Measurements from ENCODE around the gene ZCWPW2. TPM values are rescaled to one million over a fixed set of nuclear protein-coding genes. Genes with fewer than 3 reads are reported as not detected.

The ZCWPW2 gene
- total RNA-seq, result under 1 TPM; 0.27 to 0.28 TPM
- polyA plus RNA-seq (2013, experiment 1 of 2), result 0.30 TPM
- polyA plus RNA-seq (2013, experiment 2 of 2), result 0.59 TPM
- total RNA-seq, result 0.07 to 5.5 (median 1.3) reads per million in 172 experiments

DNA sequence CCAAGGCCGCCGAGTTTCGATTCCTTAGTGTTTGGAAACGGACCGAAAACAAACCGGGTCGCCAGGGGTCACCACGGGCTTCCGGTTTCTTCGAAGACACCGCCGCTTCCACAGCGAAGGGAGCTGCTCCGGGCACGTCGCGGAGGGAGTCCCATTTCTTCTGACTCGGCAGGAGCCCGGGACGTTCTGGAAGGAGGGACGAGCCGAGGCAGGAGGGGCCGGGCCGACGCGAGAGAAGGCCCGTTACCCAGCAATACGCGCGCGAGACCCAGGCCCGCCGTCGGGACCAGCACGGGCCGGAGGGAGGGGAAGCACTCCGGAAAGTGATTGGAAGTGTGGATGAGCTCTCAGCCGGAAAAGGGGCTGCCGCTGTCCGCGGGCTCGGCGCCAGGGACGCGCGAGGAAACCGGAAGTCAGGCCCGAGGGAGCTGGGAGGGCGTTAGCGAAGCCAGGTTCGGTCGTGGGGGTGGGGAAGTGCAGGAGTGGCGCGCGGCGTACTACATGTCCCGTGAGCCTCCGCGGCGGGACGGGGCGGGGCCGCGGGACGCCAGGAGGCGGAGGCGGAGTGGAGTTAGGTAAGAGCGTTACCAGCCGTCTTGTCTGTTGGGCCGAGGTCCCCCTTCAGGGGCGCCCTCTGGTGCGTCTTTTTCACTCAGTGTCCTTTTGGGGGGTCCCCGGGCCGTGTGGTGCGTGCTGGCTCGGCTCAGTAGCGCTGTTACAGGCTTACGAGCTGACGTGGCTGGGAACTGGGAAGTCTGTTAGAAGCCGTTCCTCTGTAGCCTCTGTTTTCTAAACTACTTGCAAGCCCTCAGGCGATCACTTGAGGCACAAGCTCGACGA, at the start of gene ZCWPW2, which contains the start of gene AZI2:
Gene ZCWPW2, plus strand, starts transcription at position 93 of the 840 bp plus-strand sequence. CDS start 64,348 bp downstream, outside the sequence.
Gene AZI2, minus strand, starts transcription at position 196 of the 840 bp plus-strand sequence. CDS start 8,207 bp downstream, outside the sequence.
- H3K36me3 Mint-ChIP-seq (ENCODE audit: low read depth), result peaks cover 51% of the 10 kb centered on the region
- no peaks in the 10 kb centered on the region for H3K27me3 Mint-ChIP-seq
- Histone ChIP-seq H3K36me3 (ENCODE audit: insufficient read depth, low read length) (peaks cover 2% of the 10 kb centered on the region), H3K27me3 (ENCODE audit: control insufficient read depth in 1 of 2, insufficient read depth in 2 of 2, low read length in 2 of 2) (no peaks in the 10 kb centered on the region), H3K4me3 (ENCODE audit: low read length) (peak within 1 kb of the TSS; percentile 96), H3K9me3 (ENCODE audit: control insufficient read depth in 1 of 2, insufficient read depth in 1 of 2, low read length in 2 of 2) (peaks cover 5 to 7% of the 10 kb centered on the region in 2 experiments), H3K27ac (ENCODE audit: low read depth in 1 of 2, low read length in 2 of 2) (peak within 1 kb of the TSS; percentile 91 to 99), H3K4me1 (ENCODE audit: insufficient read depth, low read length) (peaks cover 17% of the 10 kb centered on the region)
- peak within 1 kb of the TSS; percentile 99 for H3K27ac Mint-ChIP-seq
- DNase-seq, result peak; percentile 85 to 96 (median 90)
- peak; percentile 87 for ATAC-seq (ENCODE audit: poor library complexity)
- peak within 1 kb of the TSS; percentile 100 for H3K4me3 Mint-ChIP-seq
- POLR2A ChIA-PET, result interaction anchor here (0.6 to 2.8 kb wide), 19 partner anchors 8 to 867 kb away, joined by 3 to 28 read pairs (median 4); partner anchors contain the start of genes CMC1 and SLC4A7
- H3K4me1 Mint-ChIP-seq (ENCODE audit: low read depth), result peaks cover 55% of the 10 kb centered on the region
- CTCF ChIA-PET, result interaction anchor here (0.8 to 2.1 kb wide), 14 partner anchors 10 to 979 kb away, joined by 3 to 7 read pairs (median 3); partner anchors contain the start of genes CMC1 and NEK10
- peaks cover 2% of the 10 kb centered on the region for H3K9me3 Mint-ChIP-seq
- TF ChIP-seq, protein P1, sequence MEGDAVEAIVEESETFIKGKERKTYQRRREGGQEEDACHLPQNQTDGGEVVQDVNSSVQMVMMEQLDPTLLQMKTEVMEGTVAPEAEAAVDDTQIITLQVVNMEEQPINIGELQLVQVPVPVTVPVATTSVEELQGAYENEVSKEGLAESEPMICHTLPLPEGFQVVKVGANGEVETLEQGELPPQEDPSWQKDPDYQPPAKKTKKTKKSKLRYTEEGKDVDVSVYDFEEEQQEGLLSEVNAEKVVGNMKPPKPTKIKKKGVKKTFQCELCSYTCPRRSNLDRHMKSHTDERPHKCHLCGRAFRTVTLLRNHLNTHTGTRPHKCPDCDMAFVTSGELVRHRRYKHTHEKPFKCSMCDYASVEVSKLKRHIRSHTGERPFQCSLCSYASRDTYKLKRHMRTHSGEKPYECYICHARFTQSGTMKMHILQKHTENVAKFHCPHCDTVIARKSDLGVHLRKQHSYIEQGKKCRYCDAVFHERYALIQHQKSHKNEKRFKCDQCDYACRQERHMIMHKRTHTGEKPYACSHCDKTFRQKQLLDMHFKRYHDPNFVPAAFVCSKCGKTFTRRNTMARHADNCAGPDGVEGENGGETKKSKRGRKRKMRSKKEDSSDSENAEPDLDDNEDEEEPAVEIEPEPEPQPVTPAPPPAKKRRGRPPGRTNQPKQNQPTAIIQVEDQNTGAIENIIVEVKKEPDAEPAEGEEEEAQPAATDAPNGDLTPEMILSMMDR (IDR thresholded peaks at IDR 0.05), result peak; percentile 18
- intact Hi-C loops (cut with DNase I, micrococcal nuclease), result loop anchor here (2.0 to 10.0 kb wide), 4 partner anchors 108 to 984 kb away; partner anchors contain the start of genes SLC4A7 (in 2 of the 2), CMC1 (in 1 of the 2) and NEK10 (in 1 of the 2)

GRCh38 chr3:28299705-28300104, 48.8 kb upstream of the ZCWPW2 start:
- Mint-ChIP-seq H3K4me3 (no peak overlapping the region), H3K27me3 (no peaks in the 10 kb centered on the region), H3K9me3 (no peaks in the 10 kb centered on the region), H3K4me1 (ENCODE audit: low read depth) (peaks cover 15% of the 10 kb centered on the region), H3K36me3 (ENCODE audit: low read depth) (peaks cover 5% of the 10 kb centered on the region), H3K27ac (no peak overlapping the region)
- H3K27ac ChIP-seq (ENCODE audit: low read depth in 1 of 2, low read length in 2 of 2), result no peak overlapping the region
- H3K9me3 ChIP-seq (ENCODE audit: control insufficient read depth in 1 of 2, insufficient read depth in 1 of 2, low read length in 2 of 2), result no peaks in the 10 kb centered on the region
- ChIA-PET POLR2A (no interaction called here), CTCF (interaction anchor here (1.4 kb wide), 1 partner anchor 18 kb away, joined by 3 read pairs; no protein-coding TSS in a partner anchor)
- DNase-seq (no peak), ATAC-seq (ENCODE audit: poor library complexity) (no peak)
- H3K4me3 ChIP-seq (ENCODE audit: low read length), result no peak overlapping the region
- no peaks in the 10 kb centered on the region for H3K36me3 ChIP-seq (ENCODE audit: insufficient read depth, low read length)
- intact Hi-C loops (cut with DNase I, micrococcal nuclease), result no loop called here
- H3K4me1 ChIP-seq (ENCODE audit: insufficient read depth, low read length), result no peaks in the 10 kb centered on the region
- H3K27me3 ChIP-seq (ENCODE audit: control insufficient read depth in 1 of 2, insufficient read depth in 2 of 2, low read length in 2 of 2), result no peaks in the 10 kb centered on the region
- TF ChIP-seq, protein P1 (IDR thresholded peaks at IDR 0.05), result no peak

GRCh38 chr3:28300345-28300962, 48.1 kb upstream of the ZCWPW2 start:
- no peak for ATAC-seq (ENCODE audit: poor library complexity)
- no peak overlapping the region for H3K27ac ChIP-seq (ENCODE audit: low read depth in 1 of 2, low read length in 2 of 2)
- DNase-seq, result no peak
- intact Hi-C loops (cut with DNase I, micrococcal nuclease), result no loop called here
- CTCF ChIA-PET, result no interaction called here
- H3K27me3 ChIP-seq (ENCODE audit: control insufficient read depth in 1 of 2, insufficient read depth in 2 of 2, low read length in 2 of 2), result no peaks in the 10 kb centered on the region
- H3K9me3 ChIP-seq (ENCODE audit: control insufficient read depth in 1 of 2, insufficient read depth in 1 of 2, low read length in 2 of 2), result no peaks in the 10 kb centered on the region
- POLR2A ChIA-PET, result no interaction called here
- no peak overlapping the region for H3K4me3 Mint-ChIP-seq
- peaks cover 5% of the 10 kb centered on the region for H3K36me3 Mint-ChIP-seq (ENCODE audit: low read depth)
- H3K4me1 ChIP-seq (ENCODE audit: insufficient read depth, low read length), result no peaks in the 10 kb centered on the region
- H3K4me1 Mint-ChIP-seq (ENCODE audit: low read depth), result peaks cover 7% of the 10 kb centered on the region
- H3K4me3 ChIP-seq (ENCODE audit: low read length), result no peak overlapping the region
- H3K9me3 Mint-ChIP-seq, result no peaks in the 10 kb centered on the region
- TF ChIP-seq, protein P1 (IDR thresholded peaks at IDR 0.05), result no peak
- H3K36me3 ChIP-seq (ENCODE audit: insufficient read depth, low read length), result no peaks in the 10 kb centered on the region
- H3K27me3 Mint-ChIP-seq, result no peaks in the 10 kb centered on the region
- no peak overlapping the region for H3K27ac Mint-ChIP-seq

Measured in CD4-positive, alpha-beta T cell (primary cell).